H9 (cell line): ENCODE results near the gene LRMDA. TPM values are rescaled to one million over a fixed set of nuclear protein-coding genes. Genes with fewer than 3 reads are reported as not detected.

Source experiments
- DNase-seq: peaks from one replicate; pipeline ENCODE4 v3.0.0-alpha.2; 2017
- H2AFZ ChIP-seq: one replicate; pipeline ENCODE4 v1.6.1; 2013; ENCODE audit warnings: mild to moderate bottlenecking, low read length, control low read depth, moderate library complexity
- H2AK5ac ChIP-seq: 2 replicates; pipeline ENCODE4 v1.6.1; 2013; ENCODE audit warnings: low read length, control low read depth, mixed read lengths; ENCODE audit not compliant: insufficient read length
- H2BK120ac ChIP-seq: one replicate; pipeline ENCODE4 v1.6.1; 2013; ENCODE audit warnings: low read depth, mild to moderate bottlenecking, low read length, control low read depth, inconsistent platforms; ENCODE audit not compliant: poor library complexity, severe bottlenecking
- H2BK12ac ChIP-seq: 2 replicates; pipeline ENCODE4 v1.6.1; 2013; ENCODE audit warnings: low read length, control low read depth, mixed read lengths, low read depth; ENCODE audit not compliant: insufficient read length
- H2BK15ac ChIP-seq: 2 replicates; pipeline ENCODE4 v1.6.1; 2013; ENCODE audit warnings: low read depth, low read length, control low read depth
- H2BK20ac ChIP-seq: one replicate; pipeline ENCODE4 v1.6.1; 2013; ENCODE audit warnings: low read depth, mild to moderate bottlenecking, low read length, control low read depth, inconsistent platforms; ENCODE audit not compliant: poor library complexity, severe bottlenecking
- H2BK5ac ChIP-seq: 2 replicates; pipeline ENCODE4 v1.6.1; 2013; ENCODE audit warnings: low read length, control low read depth, mixed read lengths; ENCODE audit not compliant: insufficient read length
- H3K14ac ChIP-seq: 2 replicates; pipeline ENCODE4 v1.6.1; 2013; ENCODE audit warnings: low read length, control low read depth; ENCODE audit not compliant: insufficient read depth
- H3K18ac ChIP-seq: 2 replicates; pipeline ENCODE4 v1.6.1; 2013; ENCODE audit warnings: low read depth, mild to moderate bottlenecking, mixed read lengths, low read length, control low read depth; ENCODE audit not compliant: insufficient read length
- H3K23ac ChIP-seq: 2 replicates; pipeline ENCODE4 v1.6.1; 2013; ENCODE audit warnings: low read length, control low read depth, mixed read lengths, low read depth; ENCODE audit not compliant: insufficient read length
- H3K23me2 ChIP-seq: 2 replicates; pipeline ENCODE4 v1.6.1; 2013; ENCODE audit warnings: low read depth, mild to moderate bottlenecking, mixed read lengths, low read length, control low read depth; ENCODE audit not compliant: insufficient read length, poor library complexity, severe bottlenecking
- H3K27ac ChIP-seq: 2 replicates; pipeline ENCODE4 v1.5.1; 2013; ENCODE audit warnings: low read length, control low read depth, mixed read lengths, low read depth; ENCODE audit not compliant: insufficient read length
- H3K27me3 ChIP-seq: 2 replicates; pipeline ENCODE4 v1.6.1; 2013; ENCODE audit warnings: low read length, control low read depth, inconsistent platforms; ENCODE audit not compliant: insufficient read depth
- H3K4ac ChIP-seq: 2 replicates; pipeline ENCODE4 v1.6.1; 2013; ENCODE audit warnings: low read depth, mild to moderate bottlenecking, control low read depth, inconsistent platforms, low read length, moderate library complexity
- H3K4me1 ChIP-seq: 2 replicates; pipeline ENCODE4 v1.6.1; 2013; ENCODE audit warnings: low read length, control low read depth, inconsistent platforms; ENCODE audit not compliant: insufficient read depth
- H3K4me2 ChIP-seq: 2 replicates; pipeline ENCODE4 v1.6.1; 2013; ENCODE audit warnings: low read length, control low read depth, mixed read lengths; ENCODE audit not compliant: insufficient read length, insufficient read depth
- H3K56ac ChIP-seq: 2 replicates; pipeline ENCODE4 v1.6.1; 2013; ENCODE audit warnings: low read depth, mild to moderate bottlenecking, mixed read lengths, low read length, control low read depth; ENCODE audit not compliant: insufficient read length
- H3K79me1 ChIP-seq: 2 replicates; pipeline ENCODE4 v1.6.1; 2013; ENCODE audit warnings: low read depth, mild to moderate bottlenecking, moderate library complexity, low read length, control low read depth, inconsistent platforms; ENCODE audit not compliant: insufficient read depth, poor library complexity, severe bottlenecking
- H3K79me2 ChIP-seq: 2 replicates; pipeline ENCODE4 v1.6.1; 2013; ENCODE audit warnings: low read length, control low read depth, inconsistent platforms; ENCODE audit not compliant: insufficient read depth
- H3K9ac ChIP-seq: 2 replicates; pipeline ENCODE4 v1.6.1; 2013; ENCODE audit warnings: low read length, control low read depth, mixed read lengths; ENCODE audit not compliant: insufficient read length; ENCODE audit errors: extremely low read depth
- H3K9me3 ChIP-seq: one replicate; pipeline ENCODE4 v1.6.1; 2013; ENCODE audit warnings: low read depth, low read length, inconsistent platforms; ENCODE audit not compliant: control insufficient read depth
- H3T11ph ChIP-seq: one replicate; pipeline ENCODE4 v1.6.1; 2013; ENCODE audit warnings: mild to moderate bottlenecking, low read length, control low read depth, inconsistent platforms
- H4K20me1 ChIP-seq: one replicate; pipeline ENCODE4 v1.6.1; 2013; ENCODE audit not compliant: control insufficient read depth, insufficient read length, insufficient read depth
- H4K5ac ChIP-seq: 2 replicates; pipeline ENCODE4 v1.6.1; 2013; ENCODE audit warnings: low read depth, mild to moderate bottlenecking, mixed read lengths, low read length, control low read depth; ENCODE audit not compliant: insufficient read length
- H4K8ac ChIP-seq: replicated peaks from 2 replicates; pipeline ENCODE4 v1.6.1; 2013; ENCODE audit warnings: low read length, control low read depth, mixed read lengths, low read depth; ENCODE audit not compliant: insufficient read length
- H4K91ac ChIP-seq: 2 replicates; pipeline ENCODE4 v1.6.1; 2013; ENCODE audit warnings: low read depth, mild to moderate bottlenecking, moderate library complexity, mixed read lengths, low read length, control low read depth; ENCODE audit not compliant: insufficient read length
- H3K27ac Mint-ChIP-seq, 3 experiments: 2 replicates in 2 of 3; 3 replicates in 1 of 3; pipeline ENCODE4 v1.8.0; 2020 to 2021; ENCODE audit warnings: mixed read lengths in 3 of 3, mild to moderate bottlenecking in 1 of 3, moderate library complexity in 1 of 3
- H3K27me3 Mint-ChIP-seq: 2 replicates; pipeline ENCODE4 v1.8.0; 2021; ENCODE audit warnings: low read depth, mild to moderate bottlenecking, moderate library complexity, mixed read lengths
- H3K36me3 Mint-ChIP-seq, 3 experiments: 2 replicates in 2 of 3; 3 replicates in 1 of 3; pipeline ENCODE4 v1.8.0; 2020 to 2021; ENCODE audit warnings: low read depth in 3 of 3, mixed read lengths in 3 of 3; ENCODE audit not compliant: insufficient read depth in 1 of 3
- H3K4me1 Mint-ChIP-seq, 2 experiments: 2 replicates each; pipeline ENCODE4 v1.8.0; 2020; ENCODE audit warnings: mixed read lengths in 2 of 2
- H3K4me3 Mint-ChIP-seq, 2 experiments: 2 replicates in 1 of 2; 3 replicates in 1 of 2; pipeline ENCODE4 v1.8.0; 2020 to 2021; ENCODE audit warnings: mild to moderate bottlenecking in 2 of 2, mixed read lengths in 2 of 2, moderate library complexity in 1 of 2
- H3K9me3 Mint-ChIP-seq, 2 experiments: 2 replicates in 1 of 2; 3 replicates in 1 of 2; pipeline ENCODE4 v1.8.0; 2020; ENCODE audit warnings: mild to moderate bottlenecking in 2 of 2, mixed read lengths in 2 of 2, moderate library complexity in 1 of 2
- WGBS: extraction: QIAGEN DNeasy Blood & Tissue Kit; methylation state at CpG from one replicate; pipeline ENCODE4 v1.1.7; 2013; ENCODE audit warnings: missing lambda C conversion rate, low lambda C conversion rate, mixed read lengths; ENCODE audit not compliant: insufficient read length; ENCODE audit errors: extremely low coverage; 5-methylcytosine and 5-hydroxymethylcytosine counted together
- total RNA-seq: library from RNA; stranded (reverse); gene quantifications from 2 replicates; pipeline ENCODE4 v1.2.1, GENCODE V29; 2021
- TF ChIP-seq, protein P1 (sequence below): fragments of 200-600 bp; sonication (generic); conservative IDR thresholded peaks from 3 replicates; pipeline ENCODE4 v1.8.0; 2021; ENCODE audit warnings: antibody characterized with exemption, mild to moderate bottlenecking

The LRMDA gene
- total RNA-seq, 1 experiment from 2014 or later, result 1.8 TPM

DNA sequence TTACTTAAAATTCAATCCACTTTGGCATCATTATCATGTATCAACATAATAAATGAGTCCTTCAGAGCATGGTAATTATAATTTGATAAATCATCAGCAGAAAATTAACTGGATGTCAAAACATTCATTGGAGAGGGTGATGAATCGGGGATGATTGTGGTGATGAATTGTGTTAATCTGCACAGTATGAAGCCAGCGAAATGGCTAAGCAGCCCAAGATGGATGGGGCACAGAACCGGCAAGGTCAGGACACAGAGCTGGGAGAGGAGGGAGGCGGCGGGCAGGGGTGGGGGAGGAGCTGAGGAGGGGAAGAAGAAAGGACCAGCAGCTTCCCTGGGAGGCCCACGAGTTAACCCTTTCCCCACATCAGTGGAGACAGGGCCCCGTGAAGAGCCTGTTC lies 536.1 kb downstream of the LRMDA start:
- no peak overlapping the region for H2BK120ac ChIP-seq
- H3K4ac ChIP-seq, result no peak overlapping the region
- no peak overlapping the region for H2BK20ac ChIP-seq
- no peaks in the 10 kb centered on the region for H3K27me3 ChIP-seq
- no peaks in the 10 kb centered on the region for H3K79me2 ChIP-seq
- no peaks in the 10 kb centered on the region for H3K79me1 ChIP-seq
- H2AK5ac ChIP-seq, result no peak overlapping the region
- H4K91ac ChIP-seq, result no peak overlapping the region
- H3K18ac ChIP-seq, result no peak overlapping the region
- no peak overlapping the region for H3K4me2 ChIP-seq
- no CpG with 5 or more reads among the region's 7 CpGs for WGBS
- DNase-seq, result peak; percentile 61
- H4K20me1 ChIP-seq, result no peaks in the 10 kb centered on the region
- Mint-ChIP-seq H3K4me1 (peaks cover 18 to 23% of the 10 kb centered on the region in 2 experiments), H3K27me3 (no peaks in the 10 kb centered on the region; the same call in none of the 2 replicates), H3K4me3 (peak overlapping the region in 1 of 2 experiments; percentile 13; a peak in 1 of 5 replicates), H3K36me3 (no peaks in the 10 kb centered on the region; a peak in 1 of 7 replicates), H3K27ac (no peak overlapping the region), H3K9me3 (no peaks in the 10 kb centered on the region)
- no peak overlapping the region for H2BK5ac ChIP-seq
- H3K27ac ChIP-seq, result no peak overlapping the region
- H3K9ac ChIP-seq, result no peak overlapping the region
- no peak overlapping the region for H4K8ac ChIP-seq
- TF ChIP-seq, protein P1, sequence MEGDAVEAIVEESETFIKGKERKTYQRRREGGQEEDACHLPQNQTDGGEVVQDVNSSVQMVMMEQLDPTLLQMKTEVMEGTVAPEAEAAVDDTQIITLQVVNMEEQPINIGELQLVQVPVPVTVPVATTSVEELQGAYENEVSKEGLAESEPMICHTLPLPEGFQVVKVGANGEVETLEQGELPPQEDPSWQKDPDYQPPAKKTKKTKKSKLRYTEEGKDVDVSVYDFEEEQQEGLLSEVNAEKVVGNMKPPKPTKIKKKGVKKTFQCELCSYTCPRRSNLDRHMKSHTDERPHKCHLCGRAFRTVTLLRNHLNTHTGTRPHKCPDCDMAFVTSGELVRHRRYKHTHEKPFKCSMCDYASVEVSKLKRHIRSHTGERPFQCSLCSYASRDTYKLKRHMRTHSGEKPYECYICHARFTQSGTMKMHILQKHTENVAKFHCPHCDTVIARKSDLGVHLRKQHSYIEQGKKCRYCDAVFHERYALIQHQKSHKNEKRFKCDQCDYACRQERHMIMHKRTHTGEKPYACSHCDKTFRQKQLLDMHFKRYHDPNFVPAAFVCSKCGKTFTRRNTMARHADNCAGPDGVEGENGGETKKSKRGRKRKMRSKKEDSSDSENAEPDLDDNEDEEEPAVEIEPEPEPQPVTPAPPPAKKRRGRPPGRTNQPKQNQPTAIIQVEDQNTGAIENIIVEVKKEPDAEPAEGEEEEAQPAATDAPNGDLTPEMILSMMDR, result no peak
- H4K5ac ChIP-seq, result no peak overlapping the region
- H2BK12ac ChIP-seq, result no peak overlapping the region
- no peak overlapping the region for H3K14ac ChIP-seq
- H3K23ac ChIP-seq, result no peak overlapping the region
- no peak overlapping the region for H2BK15ac ChIP-seq
- H3K4me1 ChIP-seq, result no peaks in the 10 kb centered on the region; the same call in 1 of the 2 replicates
- no peaks in the 10 kb centered on the region for H3K23me2 ChIP-seq
- H3T11ph ChIP-seq, result no peak overlapping the region
- no peak overlapping the region for H2AFZ ChIP-seq
- H3K9me3 ChIP-seq, result no peaks in the 10 kb centered on the region
- no peak overlapping the region for H3K56ac ChIP-seq
